Caco-2 (cell line): ENCODE data around the gene HAND1. TPM values are rescaled to one million over a fixed set of nuclear protein-coding genes. Genes with fewer than 3 reads are reported as not detected.
A peak's percentile ranks its signal among the peaks of the same experiment; 100 is the strongest.

Experiments
- BruUV-seq: library from RNA; stranded (reverse); fragments of 400-500 nt; replicated peaks from 2 replicates; lab custom pipeline; 2021; lab: Mats Ljungman, UMichigan
- CTCF ChIA-PET: fragments of 300-600 bp; sonication (Branson Sonifier 250); formaldehyde crosslinking; loops from one replicate; lab custom pipeline; 2022; ENCODE audit warnings: antibody characterized with exemption; lab: Charles Lee
- POLR2A ChIA-PET: fragments of 300-600 bp; sonication (Branson Sonifier 250); formaldehyde crosslinking; loops from one replicate; lab custom pipeline; 2022; ENCODE audit warnings: antibody characterized with exemption; lab: Charles Lee
- DNase-seq, 2 experiments: peaks; one replicate each; pipeline versions ENCODE4 v3.0.0 to v3.0.0-alpha.2; 2020 to 2022
- H3K27me3 ChIP-seq: replicated peaks from 2 replicates; pipeline ENCODE4 v1.6.0; 2011; ENCODE audit warnings: low read length; ENCODE audit not compliant: control insufficient read depth, insufficient read depth
- H3K36me3 ChIP-seq: 2 replicates; pipeline ENCODE4 v1.5.1; 2011; ENCODE audit warnings: low read length; ENCODE audit not compliant: control insufficient read depth, insufficient read depth
- H3K4me1 ChIP-seq: fragments of 250-450 bp; sonication (Bioruptor Pico); 2 replicates; pipeline ENCODE4 v1.5.1; 2020; ENCODE audit warnings: mild to moderate bottlenecking
- H3K4me3 ChIP-seq: 2 replicates; pipeline ENCODE4 v1.5.1; 2011; ENCODE audit warnings: low read depth, mild to moderate bottlenecking, control low read depth, low read length
- H3K9me3 ChIP-seq: fragments of 250-450 bp; sonication (Bioruptor Pico); 2 replicates; pipeline ENCODE4 v1.5.1; 2020; ENCODE audit warnings: mild to moderate bottlenecking, moderate library complexity
- H3K27ac Mint-ChIP-seq: one replicate; pipeline ENCODE4 v1.8.0; 2022; ENCODE audit warnings: mixed read lengths; ENCODE audit not compliant: unreplicated experiment
- H3K27me3 Mint-ChIP-seq: one replicate; pipeline ENCODE4 v1.8.0; 2022; ENCODE audit warnings: mixed read lengths; ENCODE audit not compliant: insufficient read depth, unreplicated experiment
- H3K36me3 Mint-ChIP-seq: one replicate; pipeline ENCODE4 v1.8.0; 2022; ENCODE audit warnings: mild to moderate bottlenecking, mixed read lengths; ENCODE audit not compliant: insufficient read depth, unreplicated experiment
- H3K4me1 Mint-ChIP-seq: one replicate; pipeline ENCODE4 v1.8.0; 2022; ENCODE audit warnings: low read depth, mixed read lengths; ENCODE audit not compliant: unreplicated experiment
- H3K4me3 Mint-ChIP-seq: one replicate; pipeline ENCODE4 v1.8.0; 2022; ENCODE audit warnings: mild to moderate bottlenecking, moderate library complexity, mixed read lengths; ENCODE audit not compliant: unreplicated experiment
- H3K9me3 Mint-ChIP-seq: one replicate; pipeline ENCODE4 v1.8.0; 2022; ENCODE audit warnings: mixed read lengths; ENCODE audit not compliant: unreplicated experiment
- CTCF ChIP-seq, 2 experiments: fragments of 200-600 bp in 1 of 2; IDR thresholded peaks; 1 replicate in 1 of 2; 2 replicates in 1 of 2; pipeline versions ENCODE4 v1.5.1 to v1.8.0; 2011 to 2022; ENCODE audit warnings: antibody characterized with exemption in 1 of 2, control low read depth in 1 of 2, inconsistent platforms in 1 of 2, low read depth in 1 of 2, low read length in 1 of 2, mild to moderate bottlenecking in 1 of 2, moderate library complexity in 1 of 2; ENCODE audit not compliant: insufficient read depth in 1 of 2, severe bottlenecking in 1 of 2, unreplicated experiment in 1 of 2
- intact Hi-C: fragments of 100-400 bp; cut with micrococcal nuclease; formaldehyde crosslinking; loops from one replicate; pipeline ENCODE4 v1.10.0; 2022; ENCODE audit not compliant: unreplicated experiment
- total RNA-seq: library from RNA; stranded (reverse); gene quantifications from 2 replicates; pipeline ENCODE4 v1.2.3, GENCODE V29; 2022

The HAND1 gene
- total RNA-seq, 1 experiment from 2014 or later: 0.45 TPM

GRCh38 chr5:154491941-154492340 is 13.9 kb upstream of the HAND1 start:
- CTCF ChIA-PET: interaction anchor here (0.6 kb wide), 1 partner anchor 120 kb away, joined by 3 read pairs; no protein-coding TSS in a partner anchor
- intact Hi-C loops: no loop called here
- Mint-ChIP-seq H3K36me3 (no peaks in the 10 kb centered on the region), H3K27me3 (peaks cover 13% of the 10 kb centered on the region), H3K27ac (no peak overlapping the region), H3K4me1 (no peaks in the 10 kb centered on the region), H3K4me3 (no peak overlapping the region), H3K9me3 (no peaks in the 10 kb centered on the region)
- DNase-seq: peak in 1 of 2 experiments; percentile 3
- POLR2A ChIA-PET: no interaction called here
- Histone ChIP-seq H3K9me3 (no peaks in the 10 kb centered on the region), H3K4me3 (no peak overlapping the region), H3K36me3 (no peaks in the 10 kb centered on the region), H3K27me3 (no peaks in the 10 kb centered on the region), H3K4me1 (0 out of 2 replicates have a peak, but pooled peaks cover 4% of the 10 kb centered on the region)
- no TSS peak for BruUV-seq
- no peak for TF ChIP-seq CTCF (IDR thresholded peaks at IDR 0.05; ENCODE audit: insufficient read depth in 1 of 2, low read depth in 1 of 2, low read length in 1 of 2, severe bottlenecking in 1 of 2, unreplicated experiment in 1 of 2)

GRCh38 chr5:154487541-154487940 is 9.5 kb upstream of the HAND1 start:
- H3K36me3 ChIP-seq: no peaks in the 10 kb centered on the region
- no TSS peak for BruUV-seq
- peak in 1 of 2 experiments; percentile 30 for DNase-seq
- H3K27me3 ChIP-seq: peaks cover 8% of the 10 kb centered on the region
- ChIA-PET POLR2A (no interaction called here), CTCF (interaction anchor here (1.1 kb wide), 1 partner anchor 33 kb away, joined by 4 read pairs; no protein-coding TSS in a partner anchor)
- H3K4me1 ChIP-seq: peaks cover 25% of the 10 kb centered on the region
- H3K27ac Mint-ChIP-seq: no peak overlapping the region
- no peak overlapping the region for H3K4me3 Mint-ChIP-seq
- H3K9me3 Mint-ChIP-seq: no peaks in the 10 kb centered on the region
- no peaks in the 10 kb centered on the region for H3K4me1 Mint-ChIP-seq
- peaks cover 33% of the 10 kb centered on the region for H3K27me3 Mint-ChIP-seq
- H3K9me3 ChIP-seq: no peaks in the 10 kb centered on the region
- intact Hi-C loops: no loop called here
- H3K36me3 Mint-ChIP-seq: no peaks in the 10 kb centered on the region
- TF ChIP-seq CTCF (IDR thresholded peaks at IDR 0.05; ENCODE audit: insufficient read depth in 1 of 2, low read depth in 1 of 2, low read length in 1 of 2, severe bottlenecking in 1 of 2, unreplicated experiment in 1 of 2): no peak
- no peak overlapping the region for H3K4me3 ChIP-seq

GRCh38 chr5:154486427-154486866 is 8.4 kb upstream of the HAND1 start:
- intact Hi-C loops: no loop called here
- ChIA-PET CTCF (interaction anchor here (1.1 kb wide), 1 partner anchor 35 kb away, joined by 4 read pairs; no protein-coding TSS in a partner anchor), POLR2A (no interaction called here)
- Histone ChIP-seq H3K36me3 (no peaks in the 10 kb centered on the region), H3K4me1 (peaks cover 30% of the 10 kb centered on the region), H3K9me3 (no peaks in the 10 kb centered on the region), H3K27me3 (peaks cover 9% of the 10 kb centered on the region), H3K4me3 (no peak overlapping the region)
- H3K27me3 Mint-ChIP-seq: peaks cover 35% of the 10 kb centered on the region
- H3K4me3 Mint-ChIP-seq: no peak overlapping the region
- no peak overlapping the region for H3K27ac Mint-ChIP-seq
- no peak for TF ChIP-seq CTCF (IDR thresholded peaks at IDR 0.05; ENCODE audit: insufficient read depth in 1 of 2, low read depth in 1 of 2, low read length in 1 of 2, severe bottlenecking in 1 of 2, unreplicated experiment in 1 of 2)
- no peaks in the 10 kb centered on the region for H3K4me1 Mint-ChIP-seq
- BruUV-seq: no TSS peak
- DNase-seq: peak in 1 of 2 experiments; percentile 34
- H3K9me3 Mint-ChIP-seq: no peaks in the 10 kb centered on the region
- no peaks in the 10 kb centered on the region for H3K36me3 Mint-ChIP-seq
